ENCODE data around the gene NYNRIN.

The NYNRIN gene

GRCh38 chr14:24415421-24416253, 16.8 kb downstream of the NYNRIN start:
- no peak for DNase-seq

GRCh38 chr14:24416254-24416931, 17.6 kb downstream of the NYNRIN start:
- peak; percentile 64 for DNase-seq

GRCh38 chr14:24416932-24417619, 18.3 kb downstream of the NYNRIN start:
- no peak for DNase-seq

- DNase-seq: no peak
These were observed 19.2 kb downstream of the NYNRIN start for GRCh38 chr14:24417832-24418491.

- no peak for DNase-seq
These were observed 19.7 kb downstream of the NYNRIN start for GRCh38 chr14:24418492-24418873.

GRCh38 chr14:24422261-24422660, 23.5 kb downstream of the NYNRIN start:
- DNase-seq: peak; percentile 38

- DNase-seq: no peak
These were observed 24.1 kb downstream of the NYNRIN start for GRCh38 chr14:24422694-24423601.

- DNase-seq: peak; percentile 92
These were observed 26.9 kb downstream of the NYNRIN start for GRCh38 chr14:24425704-24426103.

- no peak for DNase-seq
These were observed 27.5 kb downstream of the NYNRIN start for GRCh38 chr14:24426150-24426911.

GRCh38 chr14:24426912-24427536, 28.2 kb downstream of the NYNRIN start:
- no peak for DNase-seq

GRCh38 chr14:24427537-24428508, 29.0 kb downstream of the NYNRIN start:
- DNase-seq: no peak

GRCh38 chr14:24428628-24429394, 30.0 kb downstream of the NYNRIN start:
- DNase-seq: no peak

GRCh38 chr14:24429395-24430142, 30.8 kb downstream of the NYNRIN start, which contains the start of the genes CBLN3 and KHNYN:
CBLN3 (minus strand) TSS chr14:24429668; CDS start chr14:24429054, 614 bp downstream.
KHNYN (plus strand) TSS chr14:24429954; CDS start chr14:24430731, 777 bp downstream.
- DNase-seq: peak; percentile 91

- DNase-seq: peak; percentile 83
These were observed 31.4 kb downstream of the NYNRIN start for GRCh38 chr14:24430143-24430681.

- DNase-seq: peak; percentile 38
These were observed 32.1 kb downstream of the NYNRIN start for GRCh38 chr14:24430682-24431568.

- DNase-seq: peak; percentile 92
These were observed 32.9 kb downstream of the NYNRIN start for GRCh38 chr14:24431569-24432258.

All from OCI-M1 (cell line).